Stimulated activated CD8-positive, alpha-beta memory T cell treated with anti-CD3 and anti-CD28 coated beads, Interleukin-7, amount 100 ng/mL, for 4 hours (primary cell): Measurements from ENCODE around the gene ELOVL5.

ENCODE experiments used
- DNase-seq, 2 donors: peaks; one replicate each; pipeline ENCODE4 v3.0.0-alpha.2; 2020; ENCODE audit warnings: low read depth in 2 of 2

The ELOVL5 gene

DNA sequence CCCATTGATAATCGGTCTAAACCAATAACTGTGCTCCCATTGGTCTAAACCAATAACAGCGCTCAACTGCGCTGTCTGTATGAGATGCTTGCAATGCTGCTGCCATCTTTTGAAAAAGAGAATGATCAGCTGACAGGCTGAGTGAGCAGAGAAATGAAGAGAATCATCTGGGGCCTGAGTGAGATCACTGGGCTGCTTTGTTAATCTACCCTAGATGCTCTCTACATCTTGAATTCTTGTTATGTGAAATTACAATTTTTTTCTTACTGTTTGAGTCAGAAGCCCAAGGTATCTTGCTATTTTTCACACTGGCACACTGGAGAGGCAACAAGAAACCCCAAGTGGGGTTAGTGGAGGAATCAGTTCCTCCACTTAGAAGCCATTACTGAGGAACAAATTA lies 108.6 kb downstream of the ELOVL5 start:
- DNase-seq = no peak

- DNase-seq = no peak
Observed at GRCh38 chr6:53239526-53239925, 109.2 kb downstream of the ELOVL5 start.

DNA sequence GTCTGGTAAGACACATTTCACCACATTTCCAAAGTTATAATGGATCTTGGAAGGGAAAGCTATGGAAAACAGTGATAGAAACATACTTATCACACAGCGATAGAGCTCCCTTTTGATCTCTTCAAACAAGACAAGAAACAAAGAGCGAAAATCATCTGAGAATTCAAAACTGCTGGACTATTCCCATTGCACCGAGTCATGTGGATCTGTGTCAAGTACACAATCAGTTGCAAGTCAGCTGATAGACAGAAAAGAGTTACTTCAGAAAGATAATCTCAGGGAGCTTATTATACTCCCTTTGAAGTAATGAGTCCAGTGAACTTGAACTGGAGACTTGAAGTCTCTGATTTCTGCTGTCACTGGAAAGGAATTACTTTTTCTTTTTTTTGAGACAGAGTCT lies 110.4 kb downstream of the ELOVL5 start:
- DNase-seq = no peak

GRCh38 chr6:53236241-53236640 lies 112.5 kb downstream of the ELOVL5 start:
- DNase-seq = no peak

GRCh38 chr6:53235508-53235907 lies 113.2 kb downstream of the ELOVL5 start:
- no peak for DNase-seq

GRCh38 chr6:53233309-53233708 lies 115.4 kb downstream of the ELOVL5 start:
- DNase-seq = no peak

DNA sequence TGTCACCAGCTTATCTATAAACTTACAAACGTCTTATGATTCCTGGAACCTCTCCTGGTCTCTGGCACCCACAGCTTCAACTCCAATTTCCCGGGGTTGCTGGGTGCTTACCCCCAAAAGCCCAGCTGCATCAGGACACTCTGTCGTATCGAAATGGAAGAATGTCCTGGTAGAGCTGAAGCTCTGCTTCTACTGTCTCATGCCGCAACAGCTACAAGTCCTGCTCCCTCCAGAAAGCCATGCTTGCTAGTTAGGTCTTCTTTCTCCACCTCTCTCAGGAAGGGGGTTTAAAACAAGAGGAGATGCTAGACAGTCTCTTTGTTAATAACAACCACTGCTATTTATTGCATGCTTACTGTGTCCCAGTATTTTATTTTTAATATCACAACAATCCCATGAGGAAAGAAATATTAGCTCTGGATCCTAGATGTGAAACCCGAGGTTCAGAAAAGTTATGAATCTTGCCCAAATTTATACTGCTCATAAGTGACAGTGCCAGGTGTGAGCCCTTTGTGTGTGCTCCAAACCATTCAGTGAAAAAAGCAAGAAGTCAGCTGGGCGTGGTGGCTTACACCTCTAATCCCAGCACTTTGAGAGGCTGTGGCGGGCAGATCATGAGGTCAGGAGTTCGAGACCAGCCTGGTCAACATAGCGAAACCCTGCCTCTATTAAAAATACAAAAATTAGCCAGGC lies 117.8 kb downstream of the ELOVL5 start:
- DNase-seq = no peak

DNA sequence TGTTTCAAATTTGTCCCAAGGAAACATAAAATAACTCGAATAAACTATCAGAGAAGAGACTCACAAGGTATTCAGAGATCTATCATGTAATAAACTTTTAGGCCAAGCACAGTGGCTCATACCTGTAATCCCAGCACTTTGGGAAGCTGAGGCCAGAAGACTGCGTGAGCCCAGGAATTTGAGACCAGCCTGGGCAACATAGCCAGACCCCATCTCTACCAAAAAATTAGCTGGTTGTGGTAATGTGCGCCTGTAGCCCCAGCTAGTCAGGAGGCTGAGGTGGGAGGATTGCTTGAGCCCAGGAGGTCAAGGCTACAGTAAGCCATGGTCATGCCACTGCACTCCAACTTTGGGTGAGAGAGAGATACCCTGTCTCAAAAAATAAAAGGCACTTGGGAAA lies 120.9 kb downstream of the ELOVL5 start:
- no peak for DNase-seq

DNA sequence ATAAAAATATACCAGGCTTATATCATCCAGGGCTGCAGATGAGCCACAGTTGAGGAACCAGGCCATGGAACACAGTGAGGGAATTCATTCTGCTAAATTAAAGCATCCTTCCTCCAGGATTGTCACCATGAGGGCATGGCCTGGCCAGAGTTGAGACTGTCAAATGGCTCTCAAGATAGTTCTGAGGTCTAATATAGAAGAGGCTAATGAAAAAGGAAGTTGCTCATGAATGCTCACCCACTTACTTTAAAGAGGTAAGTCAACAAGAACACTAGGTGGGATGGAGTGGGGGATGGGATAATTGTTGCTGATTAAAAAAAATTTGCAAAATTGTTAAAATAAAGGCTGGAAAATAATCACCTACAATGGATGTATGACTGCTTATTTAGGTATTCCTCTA lies 128.1 kb downstream of the ELOVL5 start:
- DNase-seq = no peak
